HG03342 (cell line): ENCODE data around the gene PARD3.
"Not testable (repeated sequence)": the region's sequence is repeated elsewhere in the genome, so short reads cannot be mapped to it uniquely, and the experiment has no call there.

Experiments used
- ATAC-seq: cut with Tn5 transposase; IDR thresholded peaks from one replicate; pipeline ENCODE4 v1.9.1; 2021; ENCODE audit warnings: mild to moderate bottlenecking, moderate library complexity; ENCODE audit not compliant: unreplicated experiment

Gene PARD3

GRCh38 chr10:34359435-34359813 lies 455.7 kb downstream of the PARD3 start:
- no peak for ATAC-seq

- ATAC-seq: no peak
Observed at GRCh38 chr10:34358729-34359434, 456.2 kb downstream of the PARD3 start.

GRCh38 chr10:34356463-34356862 lies 458.6 kb downstream of the PARD3 start:
- no peak for ATAC-seq

- not testable (repeated sequence) for ATAC-seq
Observed at GRCh38 chr10:34353530-34353929, 461.6 kb downstream of the PARD3 start.

- not testable (repeated sequence) for ATAC-seq
Observed at GRCh38 chr10:34352599-34353204, 462.4 kb downstream of the PARD3 start.

GRCh38 chr10:34351161-34351560 lies 463.9 kb downstream of the PARD3 start:
- no peak for ATAC-seq

GRCh38 chr10:34348917-34349485 lies 466.1 kb downstream of the PARD3 start:
- no peak for ATAC-seq

GRCh38 chr10:34348021-34348420 lies 467.1 kb downstream of the PARD3 start:
- ATAC-seq: no peak

GRCh38 chr10:34347131-34347530 lies 468.0 kb downstream of the PARD3 start:
- ATAC-seq: no peak

- no peak for ATAC-seq
Observed at GRCh38 chr10:34346516-34347100, 468.5 kb downstream of the PARD3 start.

- no peak for ATAC-seq
Observed at GRCh38 chr10:34345383-34345782, 469.7 kb downstream of the PARD3 start.

GRCh38 chr10:34343764-34344163 lies 471.3 kb downstream of the PARD3 start:
- ATAC-seq: no peak

GRCh38 chr10:34341473-34341872 lies 473.6 kb downstream of the PARD3 start:
- ATAC-seq: no peak

- no peak for ATAC-seq
Observed at GRCh38 chr10:34340934-34341333, 474.2 kb downstream of the PARD3 start.

GRCh38 chr10:34339816-34340553 lies 475.1 kb downstream of the PARD3 start:
- ATAC-seq: no peak

- no peak for ATAC-seq
Observed at GRCh38 chr10:34337917-34338316, 477.2 kb downstream of the PARD3 start.

- no peak for ATAC-seq
Observed at GRCh38 chr10:34335960-34336690, 479.0 kb downstream of the PARD3 start.

GRCh38 chr10:34334908-34335307 lies 480.2 kb downstream of the PARD3 start:
- ATAC-seq: no peak

- no peak for ATAC-seq
Observed at GRCh38 chr10:34333513-34333912, 481.6 kb downstream of the PARD3 start.

GRCh38 chr10:34327184-34327583 lies 487.9 kb downstream of the PARD3 start:
- no peak for ATAC-seq

- no peak for ATAC-seq
Observed at GRCh38 chr10:34323192-34323591, 491.9 kb downstream of the PARD3 start.
